Measurements from ENCODE around the gene RELL1.

The RELL1 gene

GRCh38 chr4:37631551-37631950, 54.6 kb downstream of the RELL1 start:
- DNase-seq: no peak

- DNase-seq: no peak
These were observed 56.5 kb downstream of the RELL1 start for GRCh38 chr4:37629713-37630112.

GRCh38 chr4:37628977-37629609, 57.1 kb downstream of the RELL1 start:
- no peak for DNase-seq

- DNase-seq: no peak
These were observed 58.9 kb downstream of the RELL1 start for GRCh38 chr4:37627263-37627662.

- no peak for DNase-seq
These were observed 60.7 kb downstream of the RELL1 start for GRCh38 chr4:37625499-37625898.

GRCh38 chr4:37623940-37624339, 62.2 kb downstream of the RELL1 start:
- DNase-seq: no peak

GRCh38 chr4:37623125-37623524, 63.1 kb downstream of the RELL1 start:
- DNase-seq: no peak

- no peak for DNase-seq
These were observed 66.0 kb downstream of the RELL1 start for GRCh38 chr4:37620176-37620575.

- no peak for DNase-seq
These were observed 70.5 kb downstream of the RELL1 start for GRCh38 chr4:37615720-37616063.

- DNase-seq: no peak
These were observed 71.0 kb downstream of the RELL1 start for GRCh38 chr4:37615059-37615719.

- no peak for DNase-seq
These were observed 73.4 kb downstream of the RELL1 start for GRCh38 chr4:37612811-37613210.

- DNase-seq: no peak
These were observed 76.5 kb downstream of the RELL1 start for GRCh38 chr4:37609626-37610025.

GRCh38 chr4:37607018-37607417, 79.2 kb downstream of the RELL1 start:
- no peak for DNase-seq

- DNase-seq: no peak
These were observed 80.2 kb downstream of the RELL1 start for GRCh38 chr4:37605843-37606565.

GRCh38 chr4:37604461-37604860, 81.7 kb downstream of the RELL1 start:
- DNase-seq: no peak

GRCh38 chr4:37603711-37604110, 82.5 kb downstream of the RELL1 start:
- no peak for DNase-seq

GRCh38 chr4:37603070-37603468, 83.1 kb downstream of the RELL1 start:
- DNase-seq: no peak

GRCh38 chr4:37602454-37603069, 83.6 kb downstream of the RELL1 start:
- DNase-seq: no peak

GRCh38 chr4:37601531-37601930, 84.6 kb downstream of the RELL1 start:
- no peak for DNase-seq

- no peak for DNase-seq
These were observed 86.9 kb downstream of the RELL1 start for GRCh38 chr4:37599092-37599790.

- DNase-seq: no peak
These were observed 89.1 kb downstream of the RELL1 start for GRCh38 chr4:37597034-37597433.

- no peak for DNase-seq
These were observed 90.1 kb downstream of the RELL1 start for GRCh38 chr4:37595875-37596680.
